NCI-H2196 treated with DMSO at 0.1 percent for 48 hours (cell line): ENCODE measurements around the gene TSPAN33.

Source experiments
- DNase-seq: peaks from one replicate; lab custom pipeline; 2025; ENCODE audit not compliant: unreplicated experiment; lab: John Stamatoyannopoulos, UW

TSPAN33 gene

DNA sequence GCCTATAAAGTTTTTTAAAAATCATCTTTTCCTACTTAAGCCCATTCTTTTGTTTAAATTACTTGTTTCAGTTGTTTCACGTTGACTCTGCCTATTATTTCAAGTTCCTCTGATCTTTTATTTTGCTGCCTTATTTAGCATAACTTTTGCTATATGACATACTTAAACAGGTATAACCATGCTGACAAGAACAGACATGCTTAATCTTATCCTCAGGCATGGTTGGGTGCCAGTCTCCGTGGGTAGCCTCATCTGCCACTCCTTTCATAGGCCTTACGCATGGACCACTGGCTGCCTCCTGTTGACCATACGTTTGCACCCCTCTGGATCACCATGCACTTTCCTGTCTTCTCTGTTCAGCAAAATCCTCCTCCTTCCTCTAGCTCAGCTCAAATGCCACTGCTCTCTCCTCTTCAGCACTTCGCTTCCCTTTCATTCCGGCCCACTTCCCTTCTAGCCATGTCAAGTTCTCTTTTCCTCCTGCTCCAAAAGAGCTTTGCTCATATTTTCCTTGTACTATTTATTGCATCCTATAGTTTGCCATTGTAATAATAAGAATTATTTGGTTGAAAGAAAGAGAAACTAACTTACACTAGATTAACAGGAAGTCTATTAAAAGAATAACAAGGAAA, 10.0 kb upstream of the TSPAN33 start:
- DNase-seq = no peak

DNA sequence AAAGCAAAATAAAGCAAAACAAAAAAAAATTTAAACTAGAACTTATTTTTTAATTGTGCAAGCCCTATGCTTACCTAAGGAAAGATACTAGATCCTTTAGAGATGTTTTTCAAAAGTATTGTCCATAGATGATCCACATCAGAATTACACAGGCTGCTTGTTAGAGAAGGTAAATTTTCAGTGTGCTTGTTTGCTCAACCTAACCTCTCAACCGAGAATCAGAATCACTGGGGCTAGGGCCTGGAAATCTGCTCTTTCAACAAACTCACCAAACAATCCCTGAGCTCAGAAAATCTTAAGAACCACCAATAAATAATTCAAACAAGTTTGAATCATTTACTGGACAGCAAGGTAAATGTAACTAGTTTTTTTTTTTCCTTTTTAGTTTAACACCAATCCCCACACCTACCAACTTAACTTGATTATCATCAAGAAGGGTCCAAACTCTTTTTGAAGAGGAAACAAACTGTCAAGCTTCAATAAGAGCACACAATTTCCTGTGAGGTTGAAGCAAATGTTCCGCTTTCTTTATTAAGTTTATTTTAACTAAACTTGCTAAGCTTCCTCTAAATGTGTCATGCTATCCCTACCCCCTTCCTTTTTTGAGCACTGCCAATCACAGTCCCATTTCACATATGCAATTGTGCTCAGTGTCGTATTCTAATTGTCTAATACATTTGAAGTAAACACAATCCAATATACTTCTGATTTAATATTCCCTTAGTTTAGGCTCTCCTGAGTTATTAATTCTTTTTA, 7.4 kb upstream of the TSPAN33 start:
- DNase-seq = no peak

DNA sequence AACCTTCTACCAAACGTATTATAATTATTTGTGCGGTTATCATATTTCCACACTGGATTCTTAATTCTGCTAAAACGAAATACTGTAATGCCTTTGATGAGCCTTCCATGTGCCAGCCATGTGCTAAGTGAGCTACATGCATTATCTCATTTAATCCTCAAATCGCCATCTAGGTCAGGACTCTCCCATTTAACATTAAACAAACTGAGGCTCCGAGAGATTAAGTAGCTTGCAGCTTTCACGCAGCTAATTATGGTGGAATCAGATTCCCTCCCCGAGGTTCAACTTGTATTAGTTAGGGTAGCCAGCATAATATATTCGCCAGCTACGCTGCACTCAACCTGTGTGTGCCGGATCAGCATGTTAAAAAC, 798 bp upstream of the TSPAN33 start:
- DNase-seq = no peak

DNA sequence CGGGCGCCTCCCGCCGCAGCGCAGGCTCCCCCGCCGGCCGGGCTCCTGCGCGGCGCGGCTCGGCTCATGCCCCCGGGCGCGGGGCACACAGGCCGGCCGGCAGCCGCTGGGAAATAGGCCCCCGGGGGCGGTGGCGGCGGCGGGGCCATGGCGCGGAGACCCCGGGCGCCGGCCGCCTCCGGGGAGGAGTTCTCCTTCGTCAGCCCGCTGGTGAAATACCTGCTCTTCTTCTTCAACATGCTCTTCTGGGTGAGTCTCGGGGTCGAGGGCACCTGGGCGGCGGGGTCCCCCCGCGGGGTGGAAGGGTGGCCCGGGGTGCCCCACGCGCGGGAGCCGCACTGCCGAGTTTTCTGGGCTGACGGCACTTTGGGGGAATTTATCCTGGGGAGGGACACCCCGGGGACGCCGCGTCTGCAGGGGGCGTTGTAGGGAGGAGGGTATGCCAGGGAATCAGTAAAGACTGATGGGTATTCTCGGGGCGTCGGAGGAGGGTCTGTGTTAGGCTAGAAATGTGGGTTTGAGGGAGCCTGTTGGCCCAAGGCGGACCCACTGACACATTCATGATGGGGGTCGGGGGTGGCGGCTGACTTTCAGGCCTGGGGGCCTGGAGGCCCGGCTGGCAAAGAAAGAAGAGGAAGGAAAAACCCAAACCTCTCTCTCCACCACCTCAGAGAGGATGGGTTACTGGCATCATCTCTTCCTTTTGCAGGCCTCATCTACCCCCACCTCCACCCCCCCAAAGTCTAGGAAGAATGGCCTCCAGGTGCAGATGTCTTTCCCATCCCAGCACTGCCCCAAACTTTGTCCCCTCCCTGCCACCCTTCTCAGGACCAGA, 544 bp downstream of the TSPAN33 start:
- DNase-seq = no peak

DNA sequence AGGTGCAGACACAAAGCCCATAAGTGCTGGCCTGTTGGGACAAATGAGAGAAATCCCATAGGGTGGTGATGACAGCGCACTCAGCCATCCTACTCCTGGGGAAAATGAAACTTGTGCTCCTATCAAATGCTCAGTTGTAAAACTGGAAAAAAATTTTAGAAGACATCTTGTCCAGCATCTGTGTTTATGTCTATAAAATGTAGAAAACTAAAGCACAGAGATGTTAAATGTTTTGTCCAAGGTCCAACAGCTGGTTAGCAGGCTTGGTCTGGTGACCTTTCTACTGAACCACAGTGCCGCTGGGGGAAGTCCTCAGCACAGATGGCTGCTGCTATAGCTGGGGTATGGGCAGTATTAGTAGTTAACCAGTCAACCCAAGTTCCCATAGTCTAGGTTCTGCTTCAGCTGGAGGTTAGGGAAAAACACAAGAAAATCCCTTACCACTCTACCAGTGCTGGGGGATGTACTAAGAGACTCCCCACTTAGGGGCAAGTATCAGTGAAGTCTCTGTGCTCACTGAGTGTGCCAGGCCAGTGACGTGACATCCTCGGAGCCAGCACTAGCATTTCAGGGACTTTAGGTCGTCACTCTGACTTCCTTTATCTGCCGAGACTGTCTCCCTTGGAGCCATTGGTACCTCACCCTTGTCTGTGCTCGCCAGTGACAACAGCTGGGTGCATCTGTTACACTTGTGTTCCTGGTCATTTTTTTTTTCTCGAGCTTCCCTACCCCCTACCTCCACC, 1.9 kb downstream of the TSPAN33 start:
- DNase-seq = no peak

DNA sequence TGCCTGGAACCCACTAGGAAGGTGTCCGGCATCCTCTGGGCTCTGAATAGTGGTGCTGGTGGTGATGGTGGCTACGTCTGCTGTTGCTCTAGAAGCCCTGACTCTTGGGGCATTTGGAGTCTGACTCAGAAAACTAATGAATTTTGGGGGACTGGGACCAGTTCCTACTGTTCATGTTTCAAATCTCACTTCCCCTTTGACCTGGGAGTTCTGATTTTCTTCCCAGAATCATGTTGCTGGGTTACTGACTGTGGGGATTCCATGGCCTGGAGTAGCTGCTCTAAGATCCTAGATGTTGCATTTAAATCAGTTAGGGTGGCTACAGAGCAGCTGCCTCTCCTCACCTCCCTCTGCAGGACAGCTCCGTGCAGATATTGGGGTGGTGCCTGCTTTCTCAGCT, 3.2 kb downstream of the TSPAN33 start:
- DNase-seq = no peak

DNA sequence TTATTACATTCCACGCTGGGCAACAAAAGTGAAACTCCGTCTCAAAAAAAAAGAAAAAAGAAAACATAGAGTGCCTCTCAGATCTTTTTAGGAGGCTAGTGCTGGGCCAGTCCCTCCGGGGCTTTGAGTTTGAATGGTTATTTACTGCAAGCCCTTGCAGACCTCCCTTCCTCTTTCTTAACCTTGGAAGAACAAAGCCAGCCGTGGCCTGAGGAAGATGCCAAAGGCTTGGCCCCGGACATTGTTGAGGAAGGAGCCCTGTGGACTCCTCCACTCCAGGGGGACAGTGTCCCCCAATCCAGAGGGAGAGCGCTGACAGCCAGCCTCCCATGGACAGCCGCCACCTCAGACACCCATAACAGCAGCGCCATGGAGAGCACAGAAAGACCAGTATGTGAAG, 5.0 kb downstream of the TSPAN33 start:
- no peak for DNase-seq

DNA sequence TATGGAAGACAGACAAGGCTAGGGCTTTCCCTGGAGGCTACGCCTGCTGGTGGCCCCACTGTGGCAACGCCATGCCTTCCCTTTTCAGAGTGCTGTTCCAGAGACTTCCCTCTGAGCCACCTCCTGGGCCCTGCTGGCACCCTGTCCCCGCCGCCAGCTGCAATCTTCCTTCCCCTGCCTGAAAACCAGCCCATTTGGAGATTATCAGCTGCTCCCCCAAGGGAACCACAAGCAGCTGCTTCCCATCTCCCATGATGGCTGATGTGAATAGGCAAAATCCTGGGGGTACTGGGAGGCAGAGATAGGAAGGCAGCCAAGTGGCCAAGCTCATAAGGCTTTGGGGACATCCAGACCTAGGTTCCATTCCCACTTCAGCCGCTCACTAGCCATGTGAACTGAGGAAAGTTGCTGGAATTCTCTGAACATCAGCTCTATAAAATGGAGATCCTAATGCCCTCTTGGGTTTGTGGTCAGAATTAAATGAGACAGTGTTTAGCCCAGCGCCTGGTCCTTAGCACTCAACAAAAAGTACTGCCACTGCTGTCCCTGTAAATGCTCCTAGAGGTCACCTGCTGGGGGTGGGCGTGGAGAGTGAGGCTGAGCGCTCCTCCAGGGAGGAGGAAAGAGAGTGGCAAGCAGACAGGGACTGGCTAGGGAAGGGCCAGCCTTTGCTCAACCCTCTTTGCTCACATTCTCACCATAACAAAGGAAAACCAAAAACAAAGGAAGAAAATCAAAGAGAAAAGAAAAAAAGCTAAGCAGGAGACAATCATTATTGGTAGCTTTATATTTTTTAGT, 5.9 kb downstream of the TSPAN33 start:
- no peak for DNase-seq

DNA sequence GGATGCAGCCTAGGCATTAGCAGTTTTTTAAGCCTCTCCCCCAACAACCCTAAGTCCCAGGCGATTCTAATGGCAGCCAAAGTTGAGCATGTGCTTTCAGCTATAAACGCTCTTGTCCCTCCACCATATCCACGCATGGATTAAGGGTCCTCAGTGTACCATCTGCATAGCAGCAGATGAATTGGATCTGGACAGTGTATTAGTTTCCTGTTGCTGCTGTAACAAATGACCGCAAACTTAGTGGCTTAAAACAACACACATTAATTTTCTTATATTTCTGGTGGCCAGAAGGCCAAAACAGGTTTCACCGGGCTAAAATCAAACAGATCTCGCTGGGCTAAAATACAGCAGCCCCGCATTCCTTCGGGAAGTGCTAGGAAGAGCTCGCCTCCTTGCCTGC, 13.1 kb downstream of the TSPAN33 start:
- DNase-seq = no peak

DNA sequence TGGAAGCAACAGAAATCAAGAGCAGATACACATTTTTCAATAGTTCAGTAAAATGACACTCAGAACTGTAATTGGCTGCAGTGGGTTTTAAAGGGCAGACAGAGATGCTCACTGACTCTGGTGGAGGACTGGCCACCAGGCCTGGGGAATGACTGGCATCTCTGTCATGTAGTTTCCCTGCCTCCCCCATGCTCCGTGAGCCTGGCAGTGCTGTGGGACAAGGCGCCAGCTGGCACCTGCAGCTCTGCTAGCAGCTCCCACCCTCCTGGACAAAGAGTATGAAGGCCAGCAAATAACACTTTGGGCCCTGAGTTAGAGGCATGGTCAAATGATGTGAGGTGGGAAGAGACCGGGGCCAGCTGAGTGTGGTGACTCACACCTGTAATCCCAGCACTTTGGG, 15.0 kb downstream of the TSPAN33 start:
- DNase-seq = no peak

DNA sequence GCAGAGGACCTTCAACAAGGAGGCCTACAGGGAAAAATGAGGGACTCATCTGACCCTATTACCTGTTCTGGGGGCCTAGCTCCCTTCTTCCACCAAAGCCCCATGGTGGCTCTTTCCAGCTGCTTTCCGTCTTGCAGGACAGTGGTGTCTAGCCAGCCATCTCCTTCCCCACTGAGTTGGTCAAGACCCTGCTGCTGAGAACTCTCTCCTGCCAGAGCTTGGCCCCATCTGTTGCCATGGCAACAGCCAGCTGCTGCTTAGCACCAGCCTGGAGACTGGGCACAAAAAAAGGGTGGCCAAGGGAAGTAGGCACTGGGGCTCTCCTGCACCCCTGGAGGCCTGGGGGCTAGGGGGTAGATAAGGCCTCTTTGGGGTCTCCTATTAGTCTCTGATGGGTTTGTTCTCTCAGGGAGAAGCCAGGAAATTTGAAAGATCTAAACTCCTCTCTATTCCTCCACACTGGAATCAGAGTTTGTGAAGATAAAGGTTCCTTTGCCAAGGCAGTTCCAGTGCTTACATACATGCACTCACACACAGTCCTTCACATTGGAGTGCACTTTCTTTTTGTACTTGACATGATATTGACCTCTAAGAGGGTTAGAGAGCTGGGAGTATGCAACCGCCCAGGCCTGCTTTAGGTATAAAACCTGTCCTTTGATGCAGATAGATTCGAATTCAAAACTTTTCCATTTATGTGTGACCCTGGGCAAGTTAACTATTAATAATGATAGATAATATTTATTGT, 15.8 kb downstream of the TSPAN33 start:
- no peak for DNase-seq

DNA sequence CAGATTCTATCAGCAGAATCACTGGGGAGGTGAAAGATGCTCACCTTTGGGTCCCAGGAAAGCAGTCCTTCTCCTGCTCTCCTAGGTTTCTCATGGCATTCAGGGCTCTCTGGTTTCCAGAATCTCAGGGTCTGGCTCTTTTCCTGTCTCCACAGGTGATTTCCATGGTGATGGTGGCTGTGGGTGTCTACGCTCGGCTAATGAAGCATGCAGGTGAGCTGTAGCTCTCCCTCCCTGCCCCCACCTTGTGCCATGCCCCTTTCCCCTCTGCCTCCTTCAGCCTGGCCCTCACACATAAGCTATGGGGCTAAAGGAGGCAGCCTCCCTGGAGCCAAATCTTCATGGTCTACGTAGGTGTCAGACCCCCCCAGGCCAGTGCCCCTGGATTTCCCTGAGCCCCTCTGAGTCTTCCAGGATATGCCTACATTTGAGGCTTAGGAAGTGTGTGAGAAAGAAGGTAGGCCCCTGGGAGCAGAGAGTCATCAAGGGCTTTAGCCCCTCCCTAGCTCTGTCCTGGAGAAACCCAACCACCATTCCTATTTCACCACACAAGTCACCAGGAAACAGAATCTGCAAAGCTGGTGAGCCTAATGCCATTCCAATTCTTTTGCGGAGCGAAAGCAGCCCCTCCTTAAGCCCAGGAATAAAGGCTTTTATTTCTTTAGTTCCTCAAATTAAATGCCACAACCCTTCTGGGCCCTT, 17.2 kb downstream of the TSPAN33 start:
- no peak for DNase-seq

DNA sequence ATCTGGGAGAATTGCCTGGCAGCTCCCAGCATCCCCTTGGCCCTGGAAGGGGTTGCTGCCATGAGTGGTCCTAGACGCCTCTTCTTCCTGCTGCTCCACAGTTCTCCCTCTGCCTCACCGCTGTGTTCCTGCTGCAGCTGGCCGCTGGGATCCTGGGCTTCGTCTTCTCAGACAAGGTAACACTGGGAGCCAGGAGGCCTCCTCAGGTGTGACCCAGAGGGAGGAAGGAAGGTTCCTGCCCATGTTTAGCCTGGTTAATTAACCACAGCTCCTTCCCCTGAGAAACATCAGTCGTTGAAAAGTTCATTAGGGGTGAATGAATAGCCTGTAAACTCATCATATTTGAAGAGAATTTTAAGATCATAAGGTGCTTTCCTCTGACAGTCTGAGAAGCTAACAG, 18.2 kb downstream of the TSPAN33 start:
- DNase-seq = no peak

DNA sequence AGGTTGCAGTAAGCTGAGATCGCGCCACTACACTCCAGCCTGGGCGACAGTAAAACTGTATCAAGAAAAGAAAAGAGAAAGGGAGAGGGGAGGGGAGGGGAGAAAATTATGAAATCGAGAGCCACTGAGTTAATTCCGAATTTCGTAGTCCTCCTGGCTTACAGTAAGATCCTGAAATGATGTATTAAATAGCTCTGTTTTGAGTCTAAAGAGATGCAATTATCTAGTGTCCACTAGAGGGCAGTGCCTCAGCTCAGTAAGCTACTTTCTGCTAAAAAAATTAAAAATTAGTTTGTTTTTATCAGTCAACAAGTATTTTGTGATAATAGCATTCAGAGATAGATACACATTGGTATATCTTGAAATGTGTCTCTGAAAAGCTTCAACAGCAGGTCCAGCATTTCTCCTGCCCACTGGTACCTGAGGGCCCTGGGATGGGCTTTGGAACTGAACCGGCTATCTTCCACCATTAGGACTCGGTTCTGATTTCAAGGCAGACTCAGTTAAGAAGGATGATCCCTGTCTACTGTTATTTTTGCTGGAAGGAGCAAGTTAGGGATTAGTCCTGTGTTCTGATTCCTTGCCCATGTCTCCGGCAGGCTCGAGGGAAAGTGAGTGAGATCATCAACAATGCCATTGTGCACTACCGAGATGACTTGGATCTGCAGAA, 19.5 kb downstream of the TSPAN33 start:
- DNase-seq = no peak

DNA sequence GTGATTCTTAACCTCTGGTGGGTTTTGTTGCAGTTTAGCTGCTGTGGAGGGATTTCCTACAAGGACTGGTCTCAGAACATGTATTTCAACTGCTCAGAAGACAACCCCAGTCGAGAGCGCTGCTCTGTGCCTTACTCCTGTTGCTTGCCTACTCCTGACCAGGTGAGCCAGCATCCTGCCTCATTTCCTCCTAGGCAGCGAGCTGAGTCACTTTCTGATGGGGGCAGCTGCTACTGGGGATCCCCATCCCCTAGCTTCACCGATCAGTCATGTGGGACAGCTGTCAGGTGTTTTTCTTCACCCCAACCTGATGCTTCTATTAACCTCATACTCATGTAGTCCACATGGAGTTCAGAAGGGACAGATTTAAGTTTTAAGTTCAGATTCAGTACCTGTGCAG, 22.2 kb downstream of the TSPAN33 start:
- no peak for DNase-seq

DNA sequence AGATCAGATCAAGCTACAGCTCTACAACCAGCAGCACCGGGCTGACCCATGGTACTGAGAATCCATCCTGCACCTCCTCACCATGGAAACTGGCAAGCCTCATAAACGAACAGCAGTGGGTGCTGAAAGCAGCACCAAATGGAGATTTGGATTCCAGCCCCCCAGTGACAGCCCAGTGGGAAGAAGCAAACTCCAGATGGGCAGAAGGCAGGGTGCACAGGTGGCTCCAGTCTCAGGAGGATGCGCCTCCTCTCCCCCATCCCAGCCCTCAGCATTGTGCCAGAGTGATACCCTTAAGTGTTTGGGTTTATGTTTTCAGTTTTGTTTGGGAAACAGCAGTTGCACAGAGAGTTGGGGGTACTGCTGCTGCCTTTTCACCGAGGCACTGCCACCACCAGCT, 23.3 kb downstream of the TSPAN33 start:
- no peak for DNase-seq

DNA sequence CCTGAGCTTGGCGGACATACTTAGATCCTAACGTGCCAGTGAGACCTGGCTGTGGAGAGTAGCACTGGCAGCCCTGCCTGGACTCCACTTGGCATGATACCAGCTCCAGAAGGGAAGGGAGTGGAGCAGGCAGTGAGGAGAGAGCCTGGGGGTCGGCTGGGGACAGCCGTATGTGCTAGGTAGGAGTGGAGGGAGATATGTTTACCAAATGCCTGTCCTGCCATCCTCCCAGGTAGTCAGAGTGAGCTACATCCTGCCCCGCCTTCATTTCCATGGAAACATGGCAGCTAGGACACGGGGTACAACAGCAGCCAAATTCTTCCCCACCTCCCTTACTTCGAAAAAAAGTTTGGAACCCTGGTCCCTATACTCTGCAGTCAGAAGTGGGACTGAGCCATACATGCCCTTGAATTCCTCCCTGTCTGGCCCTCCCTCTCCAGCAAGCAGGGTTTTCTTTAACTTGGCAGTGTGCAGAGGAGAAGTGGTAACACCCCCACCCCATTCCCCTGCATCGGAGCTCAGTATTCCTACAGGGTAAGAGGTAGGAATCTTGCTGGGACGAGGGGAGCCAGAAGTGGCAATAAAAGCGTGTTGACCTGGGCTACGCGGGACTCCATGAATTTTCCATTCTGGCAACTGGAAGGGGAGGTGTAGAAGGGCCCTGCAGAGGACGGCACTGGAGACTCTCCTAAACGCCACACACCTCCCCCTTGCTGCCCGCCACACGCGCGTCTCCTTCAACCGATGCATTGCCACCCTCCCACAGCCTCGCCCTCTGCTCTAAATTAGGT, 23.9 kb downstream of the TSPAN33 start:
- no peak for DNase-seq

DNA sequence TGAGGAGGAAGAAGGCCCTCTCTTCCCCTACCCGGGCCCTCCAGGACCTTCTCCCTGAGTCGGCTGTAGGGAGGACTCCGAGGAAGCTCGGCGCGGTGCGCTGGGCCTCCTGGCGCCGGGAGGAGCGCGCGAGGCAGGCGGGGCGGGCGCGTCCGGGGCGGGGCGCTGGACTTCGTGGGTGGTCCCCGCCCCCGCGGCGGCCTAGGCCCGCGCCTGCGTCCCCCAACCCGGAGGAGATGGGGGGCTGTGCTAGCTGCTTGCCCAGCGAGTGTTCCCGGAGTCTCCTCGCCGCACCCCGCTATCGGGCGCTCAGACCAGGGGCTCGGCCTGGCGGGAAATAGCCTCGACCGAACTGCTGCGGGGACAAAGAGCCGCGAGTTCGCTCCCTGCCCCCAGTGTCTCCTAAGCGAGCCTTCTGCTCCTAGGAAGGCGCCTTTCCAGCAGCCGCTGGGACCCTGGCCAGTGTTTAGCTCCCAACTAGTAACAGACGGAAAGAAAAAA, 24.7 kb downstream of the TSPAN33 start:
- DNase-seq = no peak
